ENCODE measurements around the gene ZNF609.

DNA sequence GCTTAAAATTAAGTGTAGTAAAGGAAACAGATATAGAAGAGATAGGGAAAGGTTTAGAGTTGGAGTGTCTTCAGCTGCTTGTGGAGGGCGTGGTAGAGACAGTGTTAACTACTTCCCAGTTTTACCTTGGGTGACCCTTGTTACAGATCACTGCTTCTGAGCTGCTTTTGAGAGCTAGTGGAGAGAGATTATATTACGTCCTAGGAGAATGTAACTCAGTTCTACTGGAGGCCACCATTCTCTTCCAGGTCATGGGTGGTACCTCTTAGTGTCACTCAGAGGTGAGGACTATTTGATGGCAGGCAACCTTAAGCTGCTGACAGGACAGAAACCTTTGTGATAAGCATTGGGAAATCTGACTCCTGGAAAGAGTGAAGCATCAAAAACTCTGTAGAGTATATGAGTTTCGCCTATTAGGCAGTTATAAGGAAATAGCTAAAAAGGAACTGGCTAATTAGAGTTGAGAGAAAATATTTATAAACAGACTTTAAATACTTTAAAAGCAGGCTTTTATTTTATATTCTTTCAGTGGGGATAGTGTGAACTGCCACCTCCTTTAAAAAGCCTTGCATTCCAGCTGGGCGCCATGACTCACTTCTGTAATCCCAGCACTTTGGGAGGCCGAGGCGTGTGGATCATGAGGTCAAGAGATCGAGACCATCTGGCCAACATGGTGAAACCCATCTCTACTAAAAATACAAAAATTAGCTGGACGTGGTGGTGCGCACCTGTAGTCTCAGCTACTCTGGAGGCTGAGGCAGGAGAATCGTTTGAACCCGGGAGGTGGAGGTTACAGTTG, 106.5 kb downstream of the ZNF609 start:
- TF ChIP-seq, protein P1, sequence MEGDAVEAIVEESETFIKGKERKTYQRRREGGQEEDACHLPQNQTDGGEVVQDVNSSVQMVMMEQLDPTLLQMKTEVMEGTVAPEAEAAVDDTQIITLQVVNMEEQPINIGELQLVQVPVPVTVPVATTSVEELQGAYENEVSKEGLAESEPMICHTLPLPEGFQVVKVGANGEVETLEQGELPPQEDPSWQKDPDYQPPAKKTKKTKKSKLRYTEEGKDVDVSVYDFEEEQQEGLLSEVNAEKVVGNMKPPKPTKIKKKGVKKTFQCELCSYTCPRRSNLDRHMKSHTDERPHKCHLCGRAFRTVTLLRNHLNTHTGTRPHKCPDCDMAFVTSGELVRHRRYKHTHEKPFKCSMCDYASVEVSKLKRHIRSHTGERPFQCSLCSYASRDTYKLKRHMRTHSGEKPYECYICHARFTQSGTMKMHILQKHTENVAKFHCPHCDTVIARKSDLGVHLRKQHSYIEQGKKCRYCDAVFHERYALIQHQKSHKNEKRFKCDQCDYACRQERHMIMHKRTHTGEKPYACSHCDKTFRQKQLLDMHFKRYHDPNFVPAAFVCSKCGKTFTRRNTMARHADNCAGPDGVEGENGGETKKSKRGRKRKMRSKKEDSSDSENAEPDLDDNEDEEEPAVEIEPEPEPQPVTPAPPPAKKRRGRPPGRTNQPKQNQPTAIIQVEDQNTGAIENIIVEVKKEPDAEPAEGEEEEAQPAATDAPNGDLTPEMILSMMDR (optimal IDR thresholded peaks at IDR 0.05 in 1 of 3, IDR thresholded peaks at IDR 0.05 in 1 of 3, conservative IDR thresholded peaks at IDR 0.05 in 1 of 3; ENCODE audit: extremely low read depth in 1 of 3, insufficient read depth in 2 of 3, low read length in 3 of 3): no peak
- no peak for TF ChIP-seq EZH2 (IDR thresholded peaks at IDR 0.05; ENCODE audit: low read length)
